ENCODE measurements around the gene TTC16.

Gene TTC16

DNA sequence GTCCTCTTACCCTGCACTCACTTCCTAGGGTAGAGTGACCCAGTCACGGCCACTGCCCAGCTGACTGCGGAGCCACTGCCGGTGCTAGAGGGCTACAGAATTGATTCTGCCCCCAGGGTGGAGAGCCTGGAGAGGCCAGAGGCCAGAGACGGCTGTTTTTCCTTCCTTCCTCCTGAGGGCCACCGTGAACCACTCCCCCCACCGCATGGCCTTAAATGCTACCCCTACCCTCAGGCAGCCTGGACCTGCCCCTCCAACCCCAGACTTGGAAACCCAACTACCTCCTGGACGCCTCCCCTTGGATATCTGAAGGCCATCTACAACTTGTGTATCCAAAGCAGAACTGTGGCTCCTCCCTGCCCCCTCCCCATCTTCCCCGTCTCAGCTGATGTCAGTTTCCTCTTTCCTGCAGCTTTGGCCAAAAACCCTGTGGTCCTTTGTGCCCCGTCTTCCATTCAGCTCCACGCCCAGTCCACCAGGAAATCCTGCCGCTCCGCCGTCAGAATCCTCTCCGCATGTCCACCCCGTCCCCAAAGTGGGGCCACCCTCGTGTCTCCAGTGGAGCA lies 46.3 kb downstream of the TTC16 start:
- DNase-seq (ENCODE audit: low read depth, low spot score), result no peak
- H3K27ac ChIP-seq, result no peak overlapping the region

DNA sequence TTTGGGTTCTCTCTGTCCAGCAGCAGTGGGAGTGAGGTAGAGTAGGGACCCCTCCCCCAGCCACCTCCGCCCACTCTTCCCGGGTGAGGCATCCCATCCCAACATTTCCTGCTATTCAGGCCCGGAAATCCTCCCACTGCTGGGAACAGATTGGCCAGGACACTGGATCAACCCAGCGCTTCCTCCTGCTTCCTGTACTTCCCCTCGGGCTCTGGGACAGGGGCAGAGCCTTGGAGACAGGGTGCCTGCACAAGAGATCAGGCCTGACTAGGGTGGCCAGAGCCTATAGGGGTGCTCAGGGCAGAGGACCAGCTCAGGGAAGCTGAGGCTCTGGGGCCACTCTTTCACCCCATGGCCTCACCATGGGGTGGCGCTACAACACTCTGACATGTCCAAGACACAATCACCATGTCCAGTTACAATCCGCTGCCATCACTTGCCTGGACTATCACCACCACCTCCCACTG lies 48.1 kb downstream of the TTC16 start:
- H3K27ac ChIP-seq, result no peak overlapping the region
- no peak for DNase-seq (ENCODE audit: low read depth, low spot score)

DNA sequence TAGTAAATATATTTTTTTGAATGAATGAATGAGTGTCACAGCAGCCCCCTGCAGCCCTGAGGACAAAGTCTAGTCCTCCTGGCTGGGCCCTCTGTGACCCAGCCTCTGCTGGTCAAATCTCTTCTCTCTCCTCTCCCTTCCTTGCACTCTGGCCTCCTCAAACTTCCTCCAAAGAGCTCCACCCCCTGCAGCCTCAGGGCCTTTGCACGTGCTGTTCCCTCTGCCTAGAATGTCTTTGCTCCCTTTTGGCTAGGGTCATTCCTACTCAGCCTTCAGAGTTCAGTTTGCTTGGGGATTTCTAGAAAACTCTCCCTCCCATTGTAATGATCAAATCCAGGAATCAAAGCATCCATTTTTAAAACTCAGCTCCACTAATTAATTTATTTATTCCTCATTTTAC lies 49.5 kb downstream of the TTC16 start:
- H3K27ac ChIP-seq, result no peak overlapping the region
- no peak for DNase-seq (ENCODE audit: low read depth, low spot score)

DNA sequence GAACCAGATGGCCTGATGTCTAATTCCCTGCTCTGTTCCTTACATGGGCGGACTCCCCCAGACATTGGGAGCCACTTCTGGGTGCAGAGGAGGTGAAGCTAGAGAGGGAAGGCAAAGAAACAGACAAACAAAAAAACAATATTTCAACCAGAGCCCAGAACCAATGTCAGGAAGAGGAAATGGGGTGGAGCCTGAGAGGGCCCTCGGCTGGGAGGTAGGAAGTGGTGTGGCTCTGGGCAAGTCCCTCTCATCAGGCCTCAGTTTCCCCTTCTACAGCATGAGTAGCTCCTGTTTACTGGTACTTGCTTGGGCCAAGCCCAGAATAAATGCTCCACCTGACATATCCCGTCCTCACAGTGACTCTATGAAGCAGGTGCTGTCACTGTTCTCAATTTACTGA lies 51.5 kb downstream of the TTC16 start:
- DNase-seq (ENCODE audit: low read depth, low spot score), result no peak
- no peak overlapping the region for H3K27ac ChIP-seq

DNA sequence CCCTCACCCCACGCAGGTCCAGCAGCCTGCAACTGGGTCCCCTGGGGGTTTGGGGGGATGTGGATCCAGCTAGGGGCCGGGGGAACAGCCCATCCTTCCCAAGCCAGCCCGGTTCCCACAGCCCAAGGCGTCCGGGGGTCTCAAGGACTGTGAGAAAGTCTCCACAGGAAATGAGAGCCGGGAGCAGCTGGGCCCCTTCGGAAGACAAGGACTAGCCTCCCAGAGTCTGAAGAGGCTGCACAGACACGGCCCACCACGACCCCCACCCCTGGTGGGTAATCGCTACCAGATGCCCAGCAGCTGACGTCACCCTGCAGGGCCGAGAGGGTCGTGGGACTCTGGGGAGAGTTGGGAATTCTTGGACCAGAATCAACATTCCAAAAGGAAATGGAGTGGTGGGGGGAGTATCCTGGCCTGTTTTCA lies 52.0 kb downstream of the TTC16 start:
- H3K27ac ChIP-seq, result no peak overlapping the region
- no peak for DNase-seq (ENCODE audit: low read depth, low spot score)

DNA sequence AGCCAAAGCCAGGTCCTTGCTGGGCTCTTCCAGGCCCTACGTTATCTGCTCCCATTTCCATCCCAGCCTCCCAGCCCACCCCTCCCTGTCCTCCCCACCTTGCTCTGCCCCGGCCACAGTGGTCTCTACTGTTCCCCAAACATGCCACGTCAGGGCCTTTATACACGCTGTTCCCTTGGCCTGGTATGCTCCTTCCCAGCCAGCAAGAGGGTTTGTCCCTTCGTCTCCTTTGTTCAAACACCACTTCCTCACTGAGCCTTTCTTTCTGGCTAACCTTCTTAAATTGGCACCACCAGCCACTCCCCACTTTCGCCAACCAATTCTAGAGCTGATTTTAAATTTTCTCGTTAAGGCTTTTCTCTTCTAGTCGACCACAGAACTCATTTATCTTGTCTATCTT lies 52.8 kb downstream of the TTC16 start:
- no peak overlapping the region for H3K27ac ChIP-seq
- DNase-seq (ENCODE audit: low read depth, low spot score), result no peak

DNA sequence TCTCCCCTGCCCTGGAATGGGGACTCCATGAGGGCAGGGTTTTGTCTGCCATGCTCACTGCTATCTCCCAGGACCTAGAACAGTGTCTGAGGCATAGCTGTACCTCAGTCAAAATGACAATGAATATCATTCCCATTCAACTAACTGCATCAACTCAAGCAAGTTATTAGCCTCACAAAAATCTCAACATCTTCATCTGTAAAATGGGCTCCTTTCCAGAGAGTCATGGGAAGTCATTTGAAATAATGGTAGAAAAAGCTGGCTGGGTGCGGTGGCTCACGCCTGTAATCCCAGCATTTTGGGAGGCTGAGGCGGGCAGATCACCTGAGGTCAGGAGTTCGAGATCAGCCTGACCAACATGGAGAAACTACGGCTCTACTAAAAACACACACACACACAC lies 53.2 kb downstream of the TTC16 start:
- no peak overlapping the region for H3K27ac ChIP-seq
- no peak for DNase-seq (ENCODE audit: low read depth, low spot score)

DNA sequence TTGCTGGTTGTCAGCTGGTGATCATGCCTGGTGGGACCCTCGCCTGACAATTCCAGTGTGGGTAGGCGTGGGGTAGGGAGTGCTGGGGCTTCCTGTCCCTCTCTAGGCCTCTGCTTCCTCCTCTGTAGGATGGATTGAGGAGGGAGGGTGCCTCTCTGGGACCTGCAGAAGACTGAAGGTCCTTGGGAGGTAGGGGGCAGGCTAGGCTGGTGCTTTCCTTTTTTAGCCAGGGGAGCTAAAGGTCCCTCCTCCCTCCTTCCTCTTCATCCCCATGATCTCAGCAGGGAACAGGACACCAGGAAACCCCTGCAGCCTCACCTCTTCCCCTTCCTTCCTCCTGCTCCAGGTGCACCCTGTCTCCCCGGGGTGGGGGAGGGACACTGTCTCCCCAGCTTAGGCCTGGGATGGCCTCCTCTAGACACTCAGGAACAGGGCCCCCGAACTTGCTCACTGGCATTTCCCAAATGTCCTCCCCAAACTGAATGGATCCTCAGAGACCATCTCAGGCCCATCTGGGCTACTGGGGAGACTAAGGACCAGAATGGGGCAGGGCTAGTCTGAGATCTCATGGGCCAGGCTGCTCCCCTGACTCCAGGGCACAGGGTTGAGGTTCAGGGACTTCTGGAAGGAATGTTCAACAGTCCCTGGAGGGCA lies 54.2 kb downstream of the TTC16 start:
- H3K27ac ChIP-seq, result no peak overlapping the region

DNA sequence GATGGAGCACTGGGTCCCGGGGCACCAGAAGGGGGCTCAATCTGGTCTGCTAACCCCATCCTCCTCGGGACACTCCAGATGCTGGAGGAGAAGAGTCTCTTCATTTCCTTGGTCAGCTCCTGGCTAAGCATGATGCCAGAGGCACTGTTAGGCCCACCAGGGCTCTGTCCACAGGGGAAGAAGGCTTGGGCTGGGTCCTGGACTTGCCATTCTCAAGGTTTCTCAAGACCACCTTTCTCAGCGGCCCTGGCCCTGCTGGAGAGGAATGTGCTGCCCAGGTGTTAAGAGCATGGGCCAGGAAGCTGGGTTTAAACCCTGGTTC lies 54.7 kb downstream of the TTC16 start:
- DNase-seq (ENCODE audit: low read depth, low spot score), result no peak
- H3K27ac ChIP-seq, result no peak overlapping the region

More for the DNA sequence above, 54.2 kb downstream of the TTC16 start:
- DNase-seq (ENCODE audit: low read depth, low spot score), result no peak

DNA sequence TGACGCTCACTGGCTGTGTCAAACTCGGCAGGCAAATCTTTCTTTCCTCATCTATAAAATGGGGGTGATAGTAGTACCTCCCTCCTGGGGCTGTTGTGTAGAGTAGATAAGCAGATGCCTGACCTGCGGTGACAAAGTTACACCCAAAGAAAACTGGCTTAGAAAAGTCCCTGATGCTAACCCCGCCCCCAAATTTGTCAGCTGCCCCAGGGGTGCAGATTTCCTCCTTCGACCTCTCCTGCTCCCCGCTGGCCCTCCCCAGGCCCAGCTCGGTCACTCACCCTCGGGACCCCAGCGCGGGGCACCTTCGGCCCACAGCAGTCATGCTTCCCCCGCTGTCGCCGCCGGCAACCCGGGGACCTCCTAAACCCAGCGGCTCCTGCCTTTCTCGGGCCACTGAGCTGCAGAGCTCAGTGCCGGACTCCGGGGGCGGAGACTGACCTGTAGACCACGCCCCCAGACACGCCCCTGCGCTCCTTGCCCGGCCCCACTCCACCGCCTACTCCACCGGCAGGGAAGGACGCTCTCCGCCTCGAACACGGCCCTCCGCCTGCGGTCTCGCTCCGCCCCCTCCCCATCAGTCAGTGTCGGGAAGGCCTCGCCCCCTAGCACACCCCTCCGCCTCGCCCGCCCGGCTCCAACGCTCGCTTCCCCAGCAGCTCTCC lies 55.2 kb downstream of the TTC16 start:
- DNase-seq (ENCODE audit: low read depth, low spot score), result peak; percentile 91
- H3K27ac ChIP-seq, result no peak overlapping the region

DNA sequence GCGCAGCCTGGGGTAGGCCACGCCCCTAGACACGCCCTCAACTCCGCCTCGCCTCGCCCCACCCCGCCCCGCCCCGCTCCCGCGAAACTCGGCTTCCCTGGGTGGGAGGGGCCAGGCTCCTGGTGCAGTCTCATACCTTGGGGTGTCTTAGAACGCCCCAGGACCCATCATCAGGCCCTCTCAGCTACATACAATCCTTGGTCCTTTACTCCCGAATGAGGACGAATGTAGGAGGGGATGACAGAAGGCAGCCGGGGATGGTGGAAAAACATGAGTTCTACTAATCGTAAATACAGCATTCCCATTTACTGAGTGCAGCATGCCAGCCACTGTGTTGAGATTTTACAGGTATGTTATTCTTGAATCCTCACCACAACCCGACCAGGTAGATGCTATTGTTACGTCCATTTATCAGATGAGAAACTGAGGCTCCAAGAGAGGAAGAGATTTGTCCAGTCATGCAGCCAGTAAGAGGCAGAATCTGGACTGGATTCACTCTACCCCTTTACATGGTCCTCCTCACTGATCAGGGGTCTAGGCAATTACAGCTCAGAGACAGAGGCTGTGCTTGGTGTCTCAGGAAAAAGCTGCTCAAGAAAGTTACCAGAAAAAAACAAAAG lies 55.8 kb downstream of the TTC16 start:
- DNase-seq (ENCODE audit: low read depth, low spot score), result no peak
- no peak overlapping the region for H3K27ac ChIP-seq

DNA sequence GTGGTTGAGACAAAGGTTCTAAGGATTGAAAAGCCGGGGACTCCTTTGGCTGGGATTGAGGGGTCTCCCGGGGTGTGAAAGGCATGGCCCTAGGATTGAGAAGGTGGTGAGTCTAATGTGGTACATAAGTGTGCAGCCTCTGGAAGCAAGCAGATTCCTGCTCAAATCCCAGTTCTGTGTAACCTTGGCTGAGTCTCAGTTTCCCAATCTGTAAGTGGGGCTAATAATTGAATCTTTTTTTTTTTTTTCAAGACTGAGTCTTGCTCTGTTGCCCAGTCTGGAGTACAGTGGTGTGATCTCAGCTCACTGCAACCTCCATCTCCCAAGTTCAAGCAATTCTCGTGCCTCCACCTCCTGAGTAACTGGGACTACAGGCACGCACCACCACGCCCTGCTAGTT lies 56.7 kb downstream of the TTC16 start:
- no peak for DNase-seq (ENCODE audit: low read depth, low spot score)
- no peak overlapping the region for H3K27ac ChIP-seq

DNA sequence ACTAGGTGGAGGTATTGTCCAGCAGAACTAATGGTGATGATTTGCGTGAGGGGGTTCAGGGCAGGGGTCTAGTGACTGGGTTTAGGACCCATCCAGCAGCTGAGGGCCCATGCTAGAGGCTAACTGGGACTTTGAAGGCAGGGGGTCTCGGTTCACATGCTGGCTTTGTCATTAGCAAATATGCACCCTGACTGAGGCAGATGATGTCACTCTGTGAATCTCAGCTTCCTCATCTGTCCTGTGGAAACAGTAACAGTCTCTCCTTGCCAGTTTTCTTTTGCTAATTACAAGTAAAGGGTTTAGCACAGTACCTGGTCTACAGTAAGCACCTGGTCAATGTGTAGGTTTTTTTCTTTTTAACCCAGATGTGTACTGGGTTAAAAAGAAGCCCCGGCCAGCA lies 57.4 kb downstream of the TTC16 start:
- no peak overlapping the region for H3K27ac ChIP-seq
- no peak for DNase-seq (ENCODE audit: low read depth, low spot score)

DNA sequence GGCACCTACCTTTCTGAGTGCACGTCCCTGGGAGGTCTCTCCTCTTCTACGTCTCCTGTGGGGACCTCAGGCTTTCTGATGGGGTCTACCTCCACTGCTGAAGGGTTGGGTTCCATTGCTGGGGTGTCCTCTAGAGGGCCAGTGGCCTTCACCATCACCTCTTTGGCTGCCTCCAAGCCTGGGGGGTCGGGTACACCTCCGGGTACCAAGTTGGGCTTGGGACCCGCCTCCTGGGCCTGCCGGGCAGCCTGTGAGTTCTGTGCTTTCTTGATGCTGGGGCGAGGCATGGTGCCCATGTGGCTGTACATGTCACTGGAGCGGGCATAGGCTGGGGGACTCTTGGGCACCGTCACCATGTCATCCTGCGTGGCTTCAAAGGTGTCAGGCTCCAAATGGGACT lies 58.1 kb downstream of the TTC16 start:
- no peak overlapping the region for H3K27ac ChIP-seq
- no peak for DNase-seq (ENCODE audit: low read depth, low spot score)

DNA sequence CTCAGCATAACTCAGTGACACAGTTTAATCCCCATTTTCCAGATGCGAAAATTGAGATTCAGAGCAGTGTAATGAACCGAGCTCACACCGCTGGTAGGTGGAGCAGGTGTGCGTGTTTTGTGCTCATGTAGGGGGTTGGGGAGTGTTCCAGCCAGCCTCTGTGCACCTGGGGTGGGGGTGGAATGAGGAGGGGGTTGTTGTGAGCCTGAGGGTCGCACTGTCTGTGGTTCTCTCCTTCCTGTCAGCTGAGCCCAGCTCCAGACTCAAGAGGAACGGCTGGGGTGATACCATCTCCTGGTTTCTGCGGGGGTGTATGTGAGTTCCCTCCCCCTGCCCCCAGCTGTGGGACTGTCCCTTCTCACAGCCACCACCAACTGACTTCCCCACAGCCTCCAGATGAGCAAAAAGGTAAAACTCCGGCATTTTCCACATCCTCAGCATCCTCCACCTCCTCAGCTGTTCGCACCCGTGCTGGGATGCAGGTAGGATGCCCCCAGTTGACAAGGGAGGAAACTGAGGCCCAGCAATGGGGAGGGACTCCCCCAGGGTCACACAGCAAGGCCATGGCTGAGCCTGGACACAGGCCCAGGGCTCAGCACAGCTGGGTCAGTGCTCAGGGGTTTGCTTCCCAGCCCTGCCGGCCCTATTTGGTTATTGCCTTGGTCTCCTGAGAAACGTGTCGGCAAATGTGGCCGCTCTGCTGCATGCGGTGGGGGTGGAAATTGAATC lies 60.5 kb downstream of the TTC16 start:
- H3K27ac ChIP-seq, result no peak overlapping the region
- DNase-seq (ENCODE audit: low read depth, low spot score), result no peak

DNA sequence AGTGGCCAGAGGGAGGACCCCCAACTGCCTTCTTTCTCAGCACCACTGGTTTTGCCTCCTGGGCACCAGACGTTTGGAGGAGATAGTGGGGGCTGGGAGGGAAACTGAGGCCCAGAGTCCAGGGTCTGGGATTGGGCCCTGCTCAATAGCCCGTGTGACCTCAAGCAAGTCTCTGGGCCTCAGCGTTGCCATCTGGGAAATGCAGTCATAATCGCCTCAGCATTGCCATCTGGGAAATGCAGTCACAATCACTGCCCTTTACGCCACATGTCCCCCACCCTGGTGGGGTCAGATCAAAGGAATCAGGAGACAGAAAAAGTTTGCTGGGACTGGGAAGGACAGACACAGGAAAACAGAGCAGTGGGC lies 61.0 kb downstream of the TTC16 start:
- DNase-seq (ENCODE audit: low read depth, low spot score), result no peak
- no peak overlapping the region for H3K27ac ChIP-seq

DNA sequence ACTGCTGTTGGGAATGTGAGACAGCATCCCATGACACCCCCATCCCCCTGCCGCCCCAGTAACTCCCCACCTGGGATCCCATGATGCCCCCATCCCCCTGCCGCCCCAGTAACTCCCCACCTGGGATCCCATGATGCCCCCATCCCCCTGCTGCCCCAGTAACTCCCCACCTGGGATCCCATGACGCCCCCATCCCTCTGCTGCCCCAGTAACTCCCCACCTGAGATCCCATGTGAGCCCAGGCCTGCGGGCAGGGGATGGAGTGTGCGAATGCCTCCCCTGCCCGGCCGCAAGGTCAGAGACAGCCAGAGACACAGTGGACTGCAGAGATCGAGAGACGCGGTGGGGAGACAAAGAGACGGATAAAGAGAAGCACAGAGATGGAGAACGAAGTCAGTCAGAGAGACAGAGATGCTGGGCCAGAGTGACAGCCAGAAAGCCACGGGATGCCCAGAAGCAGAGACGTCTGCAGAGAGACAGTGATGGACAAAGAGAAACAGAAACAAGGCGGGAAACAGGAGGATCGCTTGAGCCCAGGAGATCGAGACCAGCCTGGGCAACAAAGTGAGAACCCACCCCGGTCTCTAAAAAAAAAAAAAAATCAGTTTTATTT lies 61.6 kb downstream of the TTC16 start:
- no peak for DNase-seq (ENCODE audit: low read depth, low spot score)
- H3K27ac ChIP-seq, result no peak overlapping the region

DNA sequence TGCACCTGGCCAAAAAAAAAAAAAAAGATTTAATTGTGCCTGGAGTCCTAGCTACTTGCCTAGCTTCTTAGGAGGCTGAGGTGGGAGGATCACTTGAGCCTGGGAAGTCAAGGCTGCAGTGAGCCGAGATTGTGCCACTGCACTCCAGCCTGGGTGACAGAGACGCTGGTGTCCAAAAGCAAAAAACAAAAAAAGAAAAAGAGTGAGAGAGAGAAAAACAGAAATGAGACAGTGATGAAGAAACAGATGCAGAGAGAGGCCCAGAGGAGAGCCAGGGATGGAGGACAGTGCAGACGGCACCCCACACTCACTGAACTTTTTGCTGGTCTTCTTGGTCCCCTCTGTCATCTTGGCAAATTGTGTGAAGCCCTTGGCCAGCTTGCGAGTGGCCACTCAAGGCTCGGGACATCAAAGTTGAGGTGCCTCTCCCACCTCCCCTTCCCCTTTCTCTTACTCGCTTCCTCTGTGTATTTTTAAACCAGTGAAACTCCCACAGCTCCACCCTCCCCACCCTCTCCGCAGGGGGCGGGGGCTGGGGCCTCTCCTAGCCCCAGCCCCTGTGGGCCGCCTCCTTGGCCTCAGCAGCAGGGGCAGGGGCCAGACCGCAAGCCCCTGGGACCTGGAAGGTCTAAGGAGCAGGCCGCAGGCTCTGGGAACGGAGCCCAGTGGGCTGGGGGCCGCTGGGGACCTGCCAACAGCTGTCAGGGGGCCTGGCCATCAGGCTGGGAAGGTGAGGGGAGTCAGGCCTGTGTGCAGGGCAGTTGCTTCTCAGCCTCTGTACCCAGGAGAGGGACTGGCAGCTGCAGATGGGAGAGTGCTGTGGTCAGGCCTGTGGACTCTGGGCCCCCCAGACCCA lies 62.6 kb downstream of the TTC16 start, which contains the start of gene SH2D3C:
Gene SH2D3C, minus strand, starts transcription at position 387 of the 856 bp plus-strand sequence. Its CDS starts 39 bp downstream, at position 348.
- no peak within 1 kb of the TSS for H3K27ac ChIP-seq
- no peak for DNase-seq (ENCODE audit: low read depth, low spot score)

DNA sequence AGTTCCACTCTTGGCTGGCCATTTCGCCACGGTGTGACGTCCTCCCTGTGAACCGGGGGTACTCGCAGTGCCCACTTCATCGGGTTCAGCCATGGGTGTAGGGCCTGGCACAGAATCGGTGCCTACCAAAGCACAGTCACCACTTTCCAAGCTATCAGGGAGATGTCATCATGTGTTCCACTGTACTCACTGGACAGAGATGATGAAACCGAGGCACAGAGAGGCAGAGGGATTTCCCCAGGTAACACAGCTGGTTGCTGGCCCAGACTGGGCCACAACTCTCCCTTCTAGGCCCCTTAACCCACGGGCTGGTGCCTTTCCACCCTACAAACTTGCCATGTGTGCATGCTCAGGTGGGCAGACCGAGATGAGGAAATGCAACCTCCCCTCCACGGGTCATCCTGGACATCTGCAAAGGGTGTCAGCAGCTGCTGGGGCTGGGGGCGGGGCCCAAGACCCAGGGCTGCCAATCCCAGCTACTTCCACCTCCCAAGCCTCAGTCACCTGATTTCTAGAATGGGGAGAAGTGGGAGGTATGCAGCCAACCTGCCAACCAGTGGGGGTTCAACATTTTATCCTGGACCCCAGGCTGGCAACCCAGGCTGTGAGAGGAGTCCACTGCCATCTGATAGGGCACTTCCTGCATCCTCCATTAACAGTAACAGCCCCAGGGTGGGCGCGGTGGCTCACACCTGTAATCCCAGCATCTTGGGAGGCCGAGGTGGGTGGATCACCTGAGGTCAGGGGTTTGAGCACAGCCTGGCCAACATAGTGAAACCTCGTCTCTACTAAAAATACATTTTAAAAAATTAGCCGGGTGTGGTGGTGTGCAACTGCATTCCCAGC lies 63.5 kb downstream of the TTC16 start:
- H3K27ac ChIP-seq, result no peak overlapping the region
- no peak for DNase-seq (ENCODE audit: low read depth, low spot score)
